ENCODE data around the gene TTC31.

TTC31 gene

DNA sequence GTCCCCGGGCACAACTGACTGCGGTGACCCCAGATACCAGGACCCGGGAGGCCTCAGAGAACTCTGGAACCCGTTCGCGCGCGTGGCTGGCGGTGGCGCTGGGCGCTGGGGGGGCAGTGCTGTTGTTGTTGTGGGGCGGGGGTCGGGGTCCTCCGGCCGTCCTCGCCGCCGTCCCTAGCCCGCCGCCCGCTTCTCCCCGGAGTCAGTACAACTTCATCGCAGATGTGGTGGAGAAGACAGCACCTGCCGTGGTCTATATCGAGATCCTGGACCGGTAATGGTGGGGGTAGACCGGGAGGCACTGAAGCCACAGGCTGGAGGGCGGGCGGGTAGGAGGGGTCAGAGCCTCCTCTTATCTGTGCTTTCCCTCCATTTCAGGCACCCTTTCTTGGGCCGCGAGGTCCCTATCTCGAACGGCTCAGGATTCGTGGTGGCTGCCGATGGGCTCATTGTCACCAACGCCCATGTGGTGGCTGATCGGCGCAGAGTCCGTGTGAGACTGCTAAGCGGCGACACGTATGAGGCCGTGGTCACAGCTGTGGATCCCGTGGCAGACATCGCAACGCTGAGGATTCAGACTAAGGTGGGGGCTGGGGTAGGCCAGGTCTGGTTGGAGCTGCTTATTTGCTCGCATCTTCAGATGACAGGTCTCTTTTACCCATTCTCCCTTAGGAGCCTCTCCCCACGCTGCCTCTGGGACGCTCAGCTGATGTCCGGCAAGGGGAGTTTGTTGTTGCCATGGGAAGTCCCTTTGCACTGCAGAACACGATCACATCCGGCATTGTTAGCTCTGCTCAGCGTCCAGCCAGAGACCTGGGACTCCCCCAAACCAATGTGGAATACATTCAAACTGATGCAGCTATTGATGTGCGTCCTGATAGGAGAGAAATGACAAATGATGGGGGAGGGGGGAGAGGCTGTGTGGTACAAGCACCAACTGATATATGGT, 47.6 kb downstream of the TTC31 start:
- H3K4me3 ChIP-seq (ENCODE audit: low read length), result peak overlapping the region; percentile 99
- TF ChIP-seq EZH2phosphoT487 (IDR thresholded peaks at IDR 0.05; ENCODE audit: borderline replicate concordance, low read length), result no peak
- TF ChIP-seq CTCF (IDR thresholded peaks at IDR 0.05; ENCODE audit: low read depth, low read length, poor library complexity, severe bottlenecking), result no peak
- peak overlapping the region; percentile 94 for H3K4me2 ChIP-seq (ENCODE audit: low read length)
- H3K27me3 ChIP-seq (ENCODE audit: control insufficient read depth, low read length), result no peaks in the 10 kb centered on the region
- peaks cover 66% of the 10 kb centered on the region for H3K36me3 ChIP-seq (ENCODE audit: control insufficient read depth, low read length)
- H3K27ac ChIP-seq (ENCODE audit: low read depth, low read length), result peak overlapping the region; percentile 68
- H3K9me3 ChIP-seq (ENCODE audit: control insufficient read depth, insufficient read depth, low read length), result no peaks in the 10 kb centered on the region
- H4K20me1 ChIP-seq (ENCODE audit: control insufficient read depth, insufficient read depth, low read depth, low read length), result no peaks in the 10 kb centered on the region
- peaks cover 48% of the 10 kb centered on the region for H3K79me2 ChIP-seq (ENCODE audit: control insufficient read depth, low read length)
- H3K9me2 ChIP-seq (replicated peaks; ENCODE audit: control insufficient read depth, low read length), result no peaks in the 10 kb centered on the region
- peaks cover 43% of the 10 kb centered on the region for H3K4me1 ChIP-seq (ENCODE audit: control insufficient read depth, low read length)
- H3F3A ChIP-seq (ENCODE audit: control insufficient read depth, insufficient read depth), result peaks cover 11% of the 10 kb centered on the region

GRCh38 chr2:74531666-74532065, 48.8 kb downstream of the TTC31 start:
- H3K9me3 ChIP-seq (ENCODE audit: control insufficient read depth, insufficient read depth, low read length), result no peaks in the 10 kb centered on the region
- peak overlapping the region; percentile 99; the same call in 1 of the 2 replicates for H3K4me3 ChIP-seq (ENCODE audit: low read length)
- no peak overlapping the region for H3K27ac ChIP-seq (ENCODE audit: low read depth, low read length)
- peak overlapping the region; percentile 94 for H3K4me2 ChIP-seq (ENCODE audit: low read length)
- no peaks in the 10 kb centered on the region for H3K9me2 ChIP-seq (replicated peaks; ENCODE audit: control insufficient read depth, low read length)
- H4K20me1 ChIP-seq (ENCODE audit: control insufficient read depth, insufficient read depth, low read depth, low read length), result no peaks in the 10 kb centered on the region
- H3K79me2 ChIP-seq (ENCODE audit: control insufficient read depth, low read length), result peaks cover 48% of the 10 kb centered on the region
- peaks cover 36% of the 10 kb centered on the region for H3K4me1 ChIP-seq (ENCODE audit: control insufficient read depth, low read length)
- H3K36me3 ChIP-seq (ENCODE audit: control insufficient read depth, low read length), result peaks cover 55% of the 10 kb centered on the region
- H3K27me3 ChIP-seq (ENCODE audit: control insufficient read depth, low read length), result no peaks in the 10 kb centered on the region
- H3F3A ChIP-seq (ENCODE audit: control insufficient read depth, insufficient read depth), result peaks cover 11% of the 10 kb centered on the region
- TF ChIP-seq EZH2phosphoT487 (IDR thresholded peaks at IDR 0.05; ENCODE audit: borderline replicate concordance, low read length), result no peak

DNA sequence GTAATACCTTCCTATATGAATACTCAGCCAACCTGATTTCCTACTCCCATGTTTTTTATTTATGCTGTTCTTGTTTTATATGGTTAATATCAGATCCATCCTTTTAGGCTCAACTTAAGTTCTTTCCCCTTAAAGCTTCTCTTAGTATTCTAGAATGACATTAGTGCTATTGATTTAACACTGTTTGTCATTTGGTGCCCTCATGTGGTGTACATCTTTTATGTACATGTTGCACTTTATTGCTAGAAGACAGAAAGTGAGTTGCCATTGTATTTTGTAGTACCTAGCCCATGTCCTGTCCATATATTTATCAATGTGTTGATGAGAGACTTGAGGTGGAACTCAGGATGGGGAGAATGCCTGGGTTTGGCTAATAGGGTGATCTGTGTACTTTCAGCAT, 49.3 kb downstream of the TTC31 start:
- H3F3A ChIP-seq (ENCODE audit: control insufficient read depth, insufficient read depth), result peaks cover 9% of the 10 kb centered on the region; the same call in 1 of the 2 replicates
- H3K4me3 ChIP-seq (ENCODE audit: low read length), result no peak overlapping the region
- H3K9me2 ChIP-seq (replicated peaks; ENCODE audit: control insufficient read depth, low read length), result no peaks in the 10 kb centered on the region
- H3K79me2 ChIP-seq (ENCODE audit: control insufficient read depth, low read length), result peaks cover 43% of the 10 kb centered on the region
- peaks cover 30% of the 10 kb centered on the region for H3K4me1 ChIP-seq (ENCODE audit: control insufficient read depth, low read length)
- no peaks in the 10 kb centered on the region for H4K20me1 ChIP-seq (ENCODE audit: control insufficient read depth, insufficient read depth, low read depth, low read length)
- TF ChIP-seq CTCF (IDR thresholded peaks at IDR 0.05; ENCODE audit: low read depth, low read length, poor library complexity, severe bottlenecking) (peak; percentile 56), EZH2phosphoT487 (IDR thresholded peaks at IDR 0.05; ENCODE audit: borderline replicate concordance, low read length) (no peak)
- H3K4me2 ChIP-seq (ENCODE audit: low read length), result peak overlapping the region; percentile 94; the same call in 1 of the 2 replicates
- H3K27ac ChIP-seq (ENCODE audit: low read depth, low read length), result no peak overlapping the region
- no peaks in the 10 kb centered on the region for H3K9me3 ChIP-seq (ENCODE audit: control insufficient read depth, insufficient read depth, low read length)
- peaks cover 49% of the 10 kb centered on the region for H3K36me3 ChIP-seq (ENCODE audit: control insufficient read depth, low read length)
- peaks cover under 1% of the 10 kb centered on the region for H3K27me3 ChIP-seq (ENCODE audit: control insufficient read depth, low read length)

- Histone ChIP-seq H3K27me3 (ENCODE audit: control insufficient read depth, low read length) (peaks cover 13% of the 10 kb centered on the region), H3F3A (ENCODE audit: control insufficient read depth, insufficient read depth) (peaks cover 7% of the 10 kb centered on the region; the same call in 1 of the 2 replicates), H3K79me2 (ENCODE audit: control insufficient read depth, low read length) (peaks cover 31% of the 10 kb centered on the region), H4K20me1 (ENCODE audit: control insufficient read depth, insufficient read depth, low read depth, low read length) (no peaks in the 10 kb centered on the region), H3K9me2 (replicated peaks; ENCODE audit: control insufficient read depth, low read length) (no peaks in the 10 kb centered on the region), H3K9me3 (ENCODE audit: control insufficient read depth, insufficient read depth, low read length) (no peaks in the 10 kb centered on the region), H3K4me1 (ENCODE audit: control insufficient read depth, low read length) (peaks cover 18% of the 10 kb centered on the region), H3K36me3 (ENCODE audit: control insufficient read depth, low read length) (peaks cover 37% of the 10 kb centered on the region), H3K4me3 (ENCODE audit: low read length) (no peak overlapping the region), H3K27ac (ENCODE audit: low read depth, low read length) (no peak overlapping the region), H3K4me2 (ENCODE audit: low read length) (no peak overlapping the region)
- TF ChIP-seq CTCF (IDR thresholded peaks at IDR 0.05; ENCODE audit: low read depth, low read length, poor library complexity, severe bottlenecking) (no peak), EZH2phosphoT487 (IDR thresholded peaks at IDR 0.05; ENCODE audit: borderline replicate concordance, low read length) (no peak)
Observed at GRCh38 chr2:74533464-74533863, 50.6 kb downstream of the TTC31 start.
